Stimulated activated CD4-positive, alpha-beta T cell treated with anti-CD3 and anti-CD28 coated beads, TNF-alpha, amount 100 ng/mL, for 48 hours (primary cell): ENCODE data around the gene SPCS3.
"Not testable (repeated sequence)": the region's sequence is repeated elsewhere in the genome, so short reads cannot be mapped to it uniquely, and the experiment has no call there.

Experiments
- DNase-seq, 3 donors: peaks; one replicate each; pipeline ENCODE4 v3.0.0-alpha.2; 2020; ENCODE audit warnings: low read depth in 3 of 3

Gene SPCS3

GRCh38 chr4:176303938-176304337 is 15.8 kb upstream of the SPCS3 start:
- DNase-seq: no peak

- no peak for DNase-seq
Measured at GRCh38 chr4:176306837-176307665, 12.7 kb upstream of the SPCS3 start.

GRCh38 chr4:176307666-176307930 is 12.2 kb upstream of the SPCS3 start:
- no peak for DNase-seq

- DNase-seq: no peak
Measured at GRCh38 chr4:176308441-176308840, 11.3 kb upstream of the SPCS3 start.

- no peak for DNase-seq
Measured at GRCh38 chr4:176309046-176309445, 10.7 kb upstream of the SPCS3 start.

GRCh38 chr4:176309772-176310171 is 10.0 kb upstream of the SPCS3 start:
- DNase-seq: no peak

GRCh38 chr4:176313596-176314336 is 6.0 kb upstream of the SPCS3 start:
- DNase-seq: no peak

GRCh38 chr4:176319151-176319703 is 539 bp upstream of the SPCS3 start:
- DNase-seq: no peak

- DNase-seq: peak; percentile 80 to 87 (median 80)
Measured at GRCh38 chr4:176320340-176320975, 692 bp downstream of the SPCS3 start.

- DNase-seq: no peak
Measured at GRCh38 chr4:176320976-176321361, 1.2 kb downstream of the SPCS3 start.

GRCh38 chr4:176321589-176321988 is 1.8 kb downstream of the SPCS3 start:
- DNase-seq: no peak

GRCh38 chr4:176323511-176324160 is 3.9 kb downstream of the SPCS3 start:
- DNase-seq: no peak

- not testable (repeated sequence) for DNase-seq
Measured at GRCh38 chr4:176324876-176325275, 5.1 kb downstream of the SPCS3 start.

GRCh38 chr4:176333076-176333475 is 13.3 kb downstream of the SPCS3 start:
- DNase-seq: no peak

- no peak for DNase-seq
Measured at GRCh38 chr4:176334066-176334465, 14.3 kb downstream of the SPCS3 start.

- DNase-seq: no peak
Measured at GRCh38 chr4:176335421-176335820, 15.7 kb downstream of the SPCS3 start.

- DNase-seq: no peak
Measured at GRCh38 chr4:176339936-176340761, 20.4 kb downstream of the SPCS3 start.

- no peak for DNase-seq
Measured at GRCh38 chr4:176340871-176341685, 21.3 kb downstream of the SPCS3 start.

- DNase-seq: no peak
Measured at GRCh38 chr4:176342384-176342783, 22.6 kb downstream of the SPCS3 start.

GRCh38 chr4:176343286-176343685 is 23.5 kb downstream of the SPCS3 start:
- DNase-seq: no peak
